H1 (cell line): ENCODE measurements around the gene ZNF83. TPM values are rescaled to one million over a fixed set of nuclear protein-coding genes. Genes with fewer than 3 reads are reported as not detected.

ENCODE experiments used
- BRCA1 ChIP-seq: IDR thresholded peaks from 2 replicates; pipeline ENCODE4 v1.6.1; 2012; ENCODE audit warnings: low read depth, low read length, improper control_type of control experiment
- CBX5 ChIP-seq: fragments of 300-800, 300-1000 bp; sonication (generic); IDR thresholded peaks from 2 replicates; pipeline ENCODE4 v1.7.1; 2016; ENCODE audit warnings: antibody characterized with exemption, low read length, low read depth
- CBX8 ChIP-seq: fragments of 300-800, 300-1000 bp; sonication (generic); IDR thresholded peaks from 2 replicates; pipeline ENCODE4 v1.7.1; 2016; ENCODE audit warnings: low read depth, low read length, borderline replicate concordance
- EP300 ChIP-seq, 2 experiments: IDR thresholded peaks; 1 replicate in 1 of 2; 2 replicates in 1 of 2; pipeline ENCODE4 v1.6.1; 2011 to 2012; ENCODE audit warnings: low read depth in 2 of 2, low read length in 2 of 2, mild to moderate bottlenecking in 2 of 2, borderline replicate concordance in 1 of 2, inconsistent platforms in 1 of 2, moderate library complexity in 1 of 2
- HDAC2 ChIP-seq, 2 experiments: fragments of 300-600 bp in 1 of 2; sonication (generic) in 1 of 2; IDR thresholded peaks; 2 replicates each; pipeline ENCODE4 v1.6.1; 2011 to 2012; ENCODE audit warnings: low read depth in 2 of 2, low read length in 2 of 2, mild to moderate bottlenecking in 2 of 2, moderate library complexity in 2 of 2, borderline replicate concordance in 1 of 2, inconsistent platforms in 1 of 2
- POLR2AphosphoS5 ChIP-seq: IDR thresholded peaks from 2 replicates; pipeline ENCODE4 v1.6.1; 2011; ENCODE audit warnings: low read depth, low read length
- SAP30 ChIP-seq: fragments of 300-600 bp; sonication (generic); IDR thresholded peaks from 2 replicates; pipeline ENCODE4 v1.7.1; 2012; ENCODE audit warnings: low read length, moderate library complexity, mild to moderate bottlenecking, inconsistent platforms; ENCODE audit not compliant: insufficient read depth, insufficient replicate concordance
- SP1 ChIP-seq: IDR thresholded peaks from 2 replicates; pipeline ENCODE4 v1.6.1; 2011; ENCODE audit warnings: low read depth, low read length
- TAF7 ChIP-seq: optimal IDR thresholded peaks from 2 replicates; pipeline ENCODE3; 2011; ENCODE audit warnings: low read depth, mild to moderate bottlenecking, inconsistent platforms, low read length, moderate library complexity, borderline replicate concordance
- polyA plus RNA-seq, 7 experiments: library from polyadenylated mRNA; depleted of rRNA in 3 of 7; stranded (reverse) in 5 of 7; unstranded in 2 of 7; fragments of >200 nt in 5 of 7; fragments of 200-250 nt in 2 of 7; gene quantifications; 1 replicate in 5 of 7; 2 replicates in 1 of 7; 4 replicates in 1 of 7; pipeline versions ENCODE4 v1.2.1 to v1.2.3, GENCODE V29; 2011 to 2013; ENCODE audit warnings: missing spikeins in 2 of 7, mixed read lengths in 2 of 7
- total RNA-seq: library from RNA; stranded (reverse); fragmentation: NEBNext Ultra II Directional; extraction: Animal tissue kit (Norgen Biotek cat#: 25700); gene quantifications from 2 replicates; pipeline ENCODE4 v1.2.1, GENCODE V29; 2021
- TF ChIP-seq, protein P1 (sequence below): IDR thresholded peaks from 2 replicates; pipeline ENCODE4 v1.6.1; 2011; ENCODE audit warnings: low read depth, mild to moderate bottlenecking, low read length; ENCODE audit not compliant: insufficient read depth

Gene ZNF83
- total and polyA plus RNA-seq, 2 of the 8 experiments (the other 6 are each of a cell fraction or from before 2014, with no cell fraction given) = 13.2 to 19.4 TPM

DNA sequence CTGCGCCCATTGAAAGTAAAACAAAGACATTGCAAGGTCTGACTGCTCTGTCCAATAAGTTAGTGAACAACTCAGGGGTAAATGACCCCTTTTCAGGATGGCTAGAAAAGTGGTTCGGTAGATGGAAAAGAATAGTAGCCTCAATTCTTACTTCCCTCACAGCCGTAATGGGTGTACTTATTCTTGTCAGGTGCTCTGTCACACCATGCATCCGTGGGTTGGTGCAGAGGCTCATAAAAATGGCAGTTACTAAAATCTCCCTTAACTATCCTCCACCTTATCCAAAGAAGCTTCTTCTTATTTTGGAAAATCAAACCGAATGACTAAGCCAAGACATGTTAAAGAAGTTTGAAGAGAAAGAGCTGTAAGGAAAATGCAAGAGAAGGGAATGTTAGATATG lies 31.4 kb upstream of the ZNF83 start (continued):
- TF ChIP-seq CBX5 (no peak), BRCA1 (no peak), EP300 (IDR thresholded peaks at IDR 0.05; ENCODE audit: borderline replicate concordance in 1 of 2, low read depth in 2 of 2, low read length in 2 of 2) (no peak), SAP30 (no peak), POLR2AphosphoS5 (no peak), SP1 (no peak), CBX8 (no peak), HDAC2 (IDR thresholded peaks at IDR 0.05; ENCODE audit: borderline replicate concordance in 1 of 2, low read depth in 2 of 2, low read length in 2 of 2) (no peak), TAF7 (no peak)
- TF ChIP-seq, protein P1, sequence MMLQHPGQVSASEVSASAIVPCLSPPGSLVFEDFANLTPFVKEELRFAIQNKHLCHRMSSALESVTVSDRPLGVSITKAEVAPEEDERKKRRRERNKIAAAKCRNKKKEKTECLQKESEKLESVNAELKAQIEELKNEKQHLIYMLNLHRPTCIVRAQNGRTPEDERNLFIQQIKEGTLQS = no peak
- TF ChIP-seq, all 59 proteins: peak for 0
